Brain pericyte (primary cell): ENCODE data around the gene TMEM115.
"Not testable (repeated sequence)": the region's sequence is repeated elsewhere in the genome, so short reads cannot be mapped to it uniquely, and the experiment has no call there.

ENCODE experiments used
- DNase-seq: peaks from one replicate; pipeline ENCODE4 v3.0.0-alpha.2; 2012; ENCODE audit warnings: low read depth, low spot score

TMEM115 gene

GRCh38 chr3:50318615-50319014 lies 40.7 kb downstream of the TMEM115 start:
- no peak for DNase-seq

DNA sequence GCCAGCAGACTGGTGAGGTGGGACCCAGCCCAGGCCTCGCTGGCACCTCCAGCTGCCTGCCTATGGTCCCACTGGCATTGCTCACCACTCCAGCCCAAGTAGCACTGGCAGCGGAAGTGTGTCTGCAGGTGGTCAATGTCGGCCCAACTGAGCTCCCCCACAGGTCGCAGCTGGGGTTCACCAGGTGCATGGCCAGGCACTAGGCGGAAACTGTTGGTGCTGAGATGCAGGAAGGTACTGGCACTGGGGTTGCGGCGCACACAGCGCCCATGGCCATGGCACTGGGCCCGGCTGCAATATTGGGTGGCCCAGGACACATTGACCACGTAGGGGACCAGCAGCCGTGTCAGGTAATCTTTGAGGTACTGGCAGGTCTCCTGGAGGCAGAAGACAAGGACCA lies 41.2 kb downstream of the TMEM115 start:
- no peak for DNase-seq

GRCh38 chr3:50317300-50317699 lies 42.0 kb downstream of the TMEM115 start:
- no peak for DNase-seq

GRCh38 chr3:50316657-50317242 lies 42.6 kb downstream of the TMEM115 start:
- DNase-seq, result no peak

GRCh38 chr3:50314816-50315215 lies 44.5 kb downstream of the TMEM115 start:
- DNase-seq, result no peak

DNA sequence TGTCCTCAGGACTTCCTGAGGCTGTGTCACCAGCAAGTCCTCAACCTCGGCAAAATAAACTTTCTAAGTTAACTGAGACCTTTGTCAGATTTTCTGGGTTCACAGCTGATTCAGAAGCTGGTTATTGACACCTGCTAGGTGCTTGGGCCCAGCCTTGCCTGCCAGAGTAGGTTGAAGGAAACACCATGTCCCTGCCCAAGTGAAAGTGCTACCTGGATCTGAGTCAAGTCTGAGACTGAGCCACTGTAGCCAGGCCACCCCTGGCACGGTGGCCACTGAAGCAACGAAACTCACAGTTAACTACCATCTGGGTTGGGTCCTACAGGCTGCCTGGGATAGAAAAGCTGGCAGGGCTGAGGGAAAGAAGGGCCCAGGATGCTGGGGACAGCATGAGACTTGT lies 45.0 kb downstream of the TMEM115 start:
- DNase-seq, result no peak

GRCh38 chr3:50312041-50312440 lies 47.3 kb downstream of the TMEM115 start:
- not testable (repeated sequence) for DNase-seq
